Measurements from ENCODE around the gene YEATS4.
A peak's percentile ranks its signal among the peaks of the same experiment; 100 is the strongest.

- TF ChIP-seq, protein P1, sequence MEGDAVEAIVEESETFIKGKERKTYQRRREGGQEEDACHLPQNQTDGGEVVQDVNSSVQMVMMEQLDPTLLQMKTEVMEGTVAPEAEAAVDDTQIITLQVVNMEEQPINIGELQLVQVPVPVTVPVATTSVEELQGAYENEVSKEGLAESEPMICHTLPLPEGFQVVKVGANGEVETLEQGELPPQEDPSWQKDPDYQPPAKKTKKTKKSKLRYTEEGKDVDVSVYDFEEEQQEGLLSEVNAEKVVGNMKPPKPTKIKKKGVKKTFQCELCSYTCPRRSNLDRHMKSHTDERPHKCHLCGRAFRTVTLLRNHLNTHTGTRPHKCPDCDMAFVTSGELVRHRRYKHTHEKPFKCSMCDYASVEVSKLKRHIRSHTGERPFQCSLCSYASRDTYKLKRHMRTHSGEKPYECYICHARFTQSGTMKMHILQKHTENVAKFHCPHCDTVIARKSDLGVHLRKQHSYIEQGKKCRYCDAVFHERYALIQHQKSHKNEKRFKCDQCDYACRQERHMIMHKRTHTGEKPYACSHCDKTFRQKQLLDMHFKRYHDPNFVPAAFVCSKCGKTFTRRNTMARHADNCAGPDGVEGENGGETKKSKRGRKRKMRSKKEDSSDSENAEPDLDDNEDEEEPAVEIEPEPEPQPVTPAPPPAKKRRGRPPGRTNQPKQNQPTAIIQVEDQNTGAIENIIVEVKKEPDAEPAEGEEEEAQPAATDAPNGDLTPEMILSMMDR (IDR thresholded peaks at IDR 0.05; ENCODE audit: insufficient read depth, low read length), result no peak
- peak; percentile 34 for TF ChIP-seq REST (IDR thresholded peaks at IDR 0.05; ENCODE audit: insufficient replicate concordance, low read depth)
- peak; percentile 57; the same call in 1 of the 2 replicates for TF ChIP-seq POLR2AphosphoS5 (IDR thresholded peaks at IDR 0.05; ENCODE audit: low read depth)
- peak; percentile 34; the same call in 1 of the 2 replicates for TF ChIP-seq GABPA (IDR thresholded peaks at IDR 0.05; ENCODE audit: low read depth)
- TF ChIP-seq SPI1 (IDR thresholded peaks at IDR 0.05; ENCODE audit: borderline replicate concordance, low read depth), result peak; percentile 85
Observed at GRCh38 chr12:69338120-69338859, 21.3 kb upstream of the YEATS4 start.
